Psoas muscle (tissue), 8 donors: Measurements from ENCODE around the gene SLC6A8. TPM values are rescaled to one million over a fixed set of nuclear protein-coding genes. Genes with fewer than 3 reads are reported as not detected.
"Not testable (repeated sequence)": the region's sequence is repeated elsewhere in the genome, so short reads cannot be mapped to it uniquely, and the experiment has no call there.

Experiments used
- ATAC-seq, 4 donors: fragments of 200-7000 bp; cut with Tn5 transposase; one replicate each; pipeline ENCODE4 v1.9.1; 2020; ENCODE audit warnings: moderate library complexity in 3 of 4, mild to moderate bottlenecking in 2 of 4
- DNase-seq, 2 donors: peaks; one replicate each; pipeline ENCODE4 v3.0.0-alpha.2; 2020
- H3K27ac ChIP-seq: fragments of 200-600 bp; one replicate; pipeline ENCODE4 v1.8.0; 2022
- H3K27me3 ChIP-seq, 3 donors: fragments of 200-600 bp in 1 of 3; one replicate each; pipeline versions ENCODE4 v1.6.1 to v1.8.0; 2013 to 2022; ENCODE audit warnings: low read length in 2 of 3, mild to moderate bottlenecking in 2 of 3, moderate library complexity in 1 of 3; ENCODE audit not compliant: insufficient read depth in 3 of 3
- H3K36me3 ChIP-seq, 2 donors: fragments of 200-600 bp in 1 of 2; one replicate each; pipeline versions ENCODE4 v1.6.1 to v1.8.0; 2013 to 2022; ENCODE audit warnings: low read depth in 1 of 2, mild to moderate bottlenecking in 1 of 2, moderate library complexity in 1 of 2; ENCODE audit not compliant: insufficient read depth in 1 of 2
- H3K4me1 ChIP-seq: fragments of 200-600 bp; one replicate; pipeline ENCODE4 v1.8.0; 2022
- H3K4me3 ChIP-seq: fragments of 200-600 bp; one replicate; pipeline ENCODE4 v1.8.0; 2022; ENCODE audit warnings: mild to moderate bottlenecking
- H3K9me3 ChIP-seq: fragments of 200-600 bp; one replicate; pipeline ENCODE4 v1.8.0; 2022
- WGBS, 3 donors: extraction: QIAGEN DNeasy Blood & Tissue Kit; methylation state at CpG; one replicate each; pipeline versions ENCODE4 v1.1.6 to v1.1.7; 2013; 5-methylcytosine and 5-hydroxymethylcytosine counted together
- intact Hi-C, 2 donors: fragments of 100-400 bp; cut with DNase I; formaldehyde crosslinking; loops; one replicate each; pipeline versions ENCODE4 v1.11.0 to v1.14.2; 2022
- polyA plus RNA-seq, 3 donors: library from polyadenylated mRNA; stranded (reverse); fragments of 200-250 nt; gene quantifications; one replicate each; pipeline ENCODE4 v1.2.3, GENCODE V29; 2013
- total RNA-seq, 4 donors: library from RNA; stranded (reverse); fragmentation: NEBNext Ultra II Directional in 2 of 4; extraction: Animal tissue kit (Norgen Biotek cat#: 25700) in 2 of 4; gene quantifications; one replicate each; pipeline versions ENCODE4 v1.2.1 to v1.2.4, GENCODE V29; 2021 to 2023
- TF ChIP-seq, protein P1 (sequence below): fragments of 200-600 bp; IDR thresholded peaks from one replicate; pipeline ENCODE4 v1.8.0; 2022; ENCODE audit warnings: antibody characterized with exemption
- donor health status: healthy with polysubstance abuse.
- donor health status: DM: no; HTN: no; CAD: no; lungs with moderate emphysema.
- donor health status: Bipolar disorder and iron deficiency.
- donor health status: healthy.
- donor health status: DM: yes; HTN: yes; CAD: no.
- donor health status: DM: no; HTN: no; CAD: no.
- donor health status: DM: no; HTN: no; CAD: no.
- donor health status: DM: yes; HTN: yes; CAD: no.

The SLC6A8 gene
- total and polyA plus RNA-seq, 7 donors, result 82.2 to 256 (median 104) TPM

DNA sequence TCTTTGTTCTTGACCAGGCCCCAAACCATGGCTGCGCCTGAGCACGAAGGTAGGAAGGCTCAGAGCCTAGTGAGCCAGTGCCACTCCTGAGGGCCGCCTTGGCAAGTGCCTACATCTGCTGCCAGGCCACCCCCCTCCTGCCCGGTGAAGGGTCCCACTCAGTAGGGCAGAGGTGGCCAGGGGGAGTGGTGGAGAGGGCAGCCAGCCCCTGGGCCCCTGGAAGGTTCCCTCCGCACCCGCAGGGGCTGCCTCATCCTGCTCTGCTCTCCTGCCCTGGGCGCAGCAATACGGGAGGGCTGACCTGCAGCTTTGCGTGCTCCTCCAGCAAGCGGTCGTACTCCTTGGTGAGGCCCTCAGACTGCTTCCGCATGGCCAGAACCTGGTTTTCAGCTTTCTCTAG, 14.0 kb downstream of the SLC6A8 start:
- TF ChIP-seq, protein P1, sequence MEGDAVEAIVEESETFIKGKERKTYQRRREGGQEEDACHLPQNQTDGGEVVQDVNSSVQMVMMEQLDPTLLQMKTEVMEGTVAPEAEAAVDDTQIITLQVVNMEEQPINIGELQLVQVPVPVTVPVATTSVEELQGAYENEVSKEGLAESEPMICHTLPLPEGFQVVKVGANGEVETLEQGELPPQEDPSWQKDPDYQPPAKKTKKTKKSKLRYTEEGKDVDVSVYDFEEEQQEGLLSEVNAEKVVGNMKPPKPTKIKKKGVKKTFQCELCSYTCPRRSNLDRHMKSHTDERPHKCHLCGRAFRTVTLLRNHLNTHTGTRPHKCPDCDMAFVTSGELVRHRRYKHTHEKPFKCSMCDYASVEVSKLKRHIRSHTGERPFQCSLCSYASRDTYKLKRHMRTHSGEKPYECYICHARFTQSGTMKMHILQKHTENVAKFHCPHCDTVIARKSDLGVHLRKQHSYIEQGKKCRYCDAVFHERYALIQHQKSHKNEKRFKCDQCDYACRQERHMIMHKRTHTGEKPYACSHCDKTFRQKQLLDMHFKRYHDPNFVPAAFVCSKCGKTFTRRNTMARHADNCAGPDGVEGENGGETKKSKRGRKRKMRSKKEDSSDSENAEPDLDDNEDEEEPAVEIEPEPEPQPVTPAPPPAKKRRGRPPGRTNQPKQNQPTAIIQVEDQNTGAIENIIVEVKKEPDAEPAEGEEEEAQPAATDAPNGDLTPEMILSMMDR, result no peak
- H3K36me3 ChIP-seq, result peaks cover 2 to 4% of the 10 kb centered on the region in 2 donors
- peak overlapping the region; percentile 90 for H3K27ac ChIP-seq
- H3K9me3 ChIP-seq, result no peaks in the 10 kb centered on the region
- ATAC-seq (no peak), DNase-seq (peak in 1 of 2 donors; percentile 32)
- H3K4me3 ChIP-seq, result no peak overlapping the region
- intact Hi-C loops, result no loop called here
- no peaks in the 10 kb centered on the region for H3K27me3 ChIP-seq
- H3K4me1 ChIP-seq, result peaks cover 24% of the 10 kb centered on the region
- 90 to 95% (median 95%) methylated on average over 10 to 12 of the region's 12 CpGs for WGBS, 3 donors

DNA sequence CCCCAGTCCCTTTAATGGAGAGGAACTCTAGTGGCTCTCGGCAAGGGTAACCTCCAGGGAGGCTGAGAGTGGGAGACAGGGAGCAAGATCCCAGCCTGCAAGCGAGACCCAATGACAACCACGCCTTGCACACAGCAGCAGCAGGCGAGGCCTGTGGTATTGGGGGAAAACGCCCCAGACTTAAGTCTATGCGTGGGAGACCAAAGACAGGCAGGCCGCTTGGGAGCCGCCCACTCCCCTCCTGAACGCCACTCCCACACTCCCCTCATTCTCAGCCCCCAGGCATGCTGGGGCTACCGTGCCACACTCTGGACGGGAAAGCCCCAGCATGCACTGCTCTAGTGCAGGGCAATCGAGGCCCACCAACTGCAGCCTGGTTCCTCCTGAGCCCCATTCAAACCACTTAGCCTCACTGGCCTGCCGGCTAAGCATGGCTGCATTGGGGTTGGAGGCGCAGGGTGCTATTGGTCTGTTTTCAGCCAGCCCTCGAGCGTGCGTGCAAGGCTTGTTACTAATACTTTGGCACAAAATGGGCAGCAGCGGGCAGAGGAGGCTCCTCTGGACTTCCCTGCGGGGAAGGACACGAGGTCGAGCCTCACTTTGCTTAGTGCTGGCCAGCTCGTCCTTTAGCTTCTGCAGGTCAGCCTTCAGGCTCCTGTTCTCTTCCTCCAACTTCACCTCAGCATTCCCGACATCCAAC, 14.8 kb downstream of the SLC6A8 start:
- H3K27ac ChIP-seq, result peak overlapping the region; percentile 90
- WGBS, 3 donors, result 52 to 65% (median 59%) methylated on average over 20 to 23 of the region's 23 CpGs
- peak in 1 of 4 donors; percentile 0 for ATAC-seq
- TF ChIP-seq, protein P1, result no peak
- intact Hi-C loops, result no loop called here
- no peaks in the 10 kb centered on the region for H3K9me3 ChIP-seq
- DNase-seq, result no peak
- no peaks in the 10 kb centered on the region for H3K27me3 ChIP-seq
- peaks cover 2 to 4% of the 10 kb centered on the region in 2 donors for H3K36me3 ChIP-seq
- peaks cover 24% of the 10 kb centered on the region for H3K4me1 ChIP-seq
- H3K4me3 ChIP-seq, result no peak overlapping the region

DNA sequence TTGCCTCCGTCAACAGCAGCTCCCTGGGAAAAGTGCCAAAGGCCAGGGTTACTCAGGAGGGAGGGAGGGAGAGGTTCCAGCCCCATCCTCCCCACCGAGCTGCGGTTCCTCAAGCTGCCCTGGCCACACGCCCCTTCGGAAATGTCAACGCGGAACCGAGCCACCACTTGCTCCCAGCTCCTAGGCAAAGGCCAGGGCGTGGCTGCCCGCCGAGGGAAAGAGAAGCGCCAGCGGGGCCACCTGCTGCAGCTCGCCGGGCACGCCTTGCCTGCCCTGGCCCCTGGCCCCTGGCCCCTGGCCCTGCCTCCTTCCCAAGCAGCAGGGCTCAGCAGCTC, 15.3 kb downstream of the SLC6A8 start:
- no peaks in the 10 kb centered on the region for H3K27me3 ChIP-seq
- no peaks in the 10 kb centered on the region for H3K9me3 ChIP-seq
- WGBS, 3 donors, result 29 to 48% methylated on average over 16 of the region's 16 CpGs; no CpG with 5 or more reads in 1 of the 3 donors
- peak; percentile 69 to 90 for DNase-seq
- peaks cover 2 to 4% of the 10 kb centered on the region in 2 donors for H3K36me3 ChIP-seq
- TF ChIP-seq, protein P1, result no peak
- ATAC-seq, result peak; percentile 30 to 53 (median 39)
- no peak overlapping the region for H3K4me3 ChIP-seq
- H3K4me1 ChIP-seq, result peaks cover 24% of the 10 kb centered on the region
- peak overlapping the region; percentile 90 for H3K27ac ChIP-seq
- intact Hi-C loops, result no loop called here

DNA sequence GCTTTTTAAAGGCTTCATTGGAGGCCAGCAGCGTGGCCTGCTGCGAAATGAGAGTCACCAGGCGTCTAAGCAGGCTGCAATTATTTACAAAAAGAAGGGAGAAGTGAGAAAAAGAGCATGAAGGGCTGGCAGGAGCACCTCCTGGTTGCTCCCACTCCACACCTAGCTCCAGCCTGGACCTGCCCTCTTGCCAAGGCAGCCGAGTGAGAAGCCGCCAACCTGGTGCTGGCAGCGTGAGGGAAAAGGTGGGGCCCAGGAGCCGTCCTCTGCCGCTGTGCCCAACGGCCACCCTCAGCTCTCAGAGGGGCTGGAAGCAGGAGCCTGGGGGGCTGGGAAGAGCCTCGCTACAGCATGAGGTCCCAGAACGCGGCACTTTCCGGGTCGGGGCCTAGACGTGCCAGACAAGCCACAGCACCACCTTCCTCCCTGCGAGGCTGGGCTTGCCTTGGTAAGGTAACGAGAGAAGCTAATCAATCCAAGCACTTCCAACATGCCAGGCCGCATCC, 16.3 kb downstream of the SLC6A8 start:
- TF ChIP-seq, protein P1, result no peak
- ATAC-seq, result no peak
- DNase-seq, result peak in 1 of 2 donors; percentile 53
- WGBS, 3 donors, result 49 to 64% (median 62%) methylated on average over 16 to 18 of the region's 18 CpGs
- Histone ChIP-seq H3K36me3 (peaks cover 2 to 4% of the 10 kb centered on the region in 2 donors), H3K27ac (peak overlapping the region; percentile 90), H3K4me3 (peak overlapping the region; percentile 4), H3K27me3 (no peaks in the 10 kb centered on the region), H3K4me1 (peaks cover 26% of the 10 kb centered on the region), H3K9me3 (no peaks in the 10 kb centered on the region)
- intact Hi-C loops, result no loop called here

DNA sequence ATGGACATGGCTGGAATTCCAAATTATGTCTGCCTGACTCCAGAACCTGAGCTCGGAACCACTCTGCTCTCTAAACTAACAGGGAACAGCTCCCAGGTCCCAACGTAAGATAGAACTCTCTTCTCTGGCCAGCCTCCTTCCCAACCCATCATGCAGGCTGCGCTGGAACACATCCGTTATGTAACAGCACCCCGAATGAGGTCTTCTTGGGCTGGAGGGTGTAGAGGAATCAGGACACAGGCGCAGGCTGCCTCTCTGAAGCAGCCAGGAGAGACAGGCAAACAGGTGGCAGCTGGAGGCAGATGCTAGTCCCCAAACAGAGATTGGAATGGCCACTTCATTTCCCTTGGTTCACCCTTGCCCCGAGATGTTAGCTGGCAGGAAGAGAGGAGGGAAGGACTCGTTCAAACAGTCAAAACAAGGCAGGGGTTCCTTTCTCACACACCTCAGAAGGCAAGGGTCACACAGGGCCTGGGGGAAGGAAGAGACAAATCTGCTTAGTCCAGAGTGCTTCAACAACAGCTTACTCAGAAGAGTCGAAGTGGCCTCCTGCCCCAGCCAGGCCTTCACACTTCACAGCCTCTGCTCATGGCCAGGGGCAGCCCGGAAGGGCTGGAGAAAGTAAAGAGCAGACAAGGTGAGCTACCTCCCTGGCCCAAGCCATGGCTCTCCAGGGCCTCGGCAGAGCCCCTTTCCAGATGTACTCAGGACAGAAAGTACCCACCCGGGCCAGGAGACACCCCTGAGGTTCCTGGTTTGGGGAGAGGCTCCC, 17.1 kb downstream of the SLC6A8 start:
- 37 to 46% (median 40%) methylated on average over 8 to 11 of the region's 12 CpGs for WGBS, 3 donors
- H3K36me3 ChIP-seq, H3K27me3 ChIP-seq, intact Hi-C loops, H3K9me3 ChIP-seq: not testable (repeated sequence)
- DNase-seq (peak in 1 of 2 donors; percentile 26), ATAC-seq (peak in 1 of 4 donors; percentile 2)
- Histone ChIP-seq H3K4me3 (peak overlapping the region; percentile 62), H3K27ac (peak overlapping the region; percentile 90), H3K4me1 (peaks cover 24% of the 10 kb centered on the region)
